KMS-11 (cell line): ENCODE results near the gene CTNNA2.
A peak's percentile ranks its signal among the peaks of the same experiment; 100 is the strongest.

ENCODE experiments used
- H2AFZ ChIP-seq: fragments of 200-600 bp; sonication (generic); 2 replicates; pipeline ENCODE4 v1.6.1; 2016; ENCODE audit warnings: antibody characterized with exemption, mixed run types, low read depth
- H3K27ac ChIP-seq: fragments of 200-600 bp; sonication (generic); 2 replicates; pipeline ENCODE4 v1.6.1; 2016; ENCODE audit warnings: mild to moderate bottlenecking, mixed run types
- H3K27me3 ChIP-seq: fragments of 200-600 bp; sonication (generic); 2 replicates; pipeline ENCODE4 v1.6.1; 2017; ENCODE audit warnings: mild to moderate bottlenecking, low read depth, mixed run types, moderate library complexity; ENCODE audit not compliant: insufficient read depth
- H3K36me3 ChIP-seq: fragments of 200-600 bp; sonication (generic); 2 replicates; pipeline ENCODE4 v1.6.1; 2017; ENCODE audit warnings: mild to moderate bottlenecking, mixed run types; ENCODE audit not compliant: insufficient read depth
- H3K4me1 ChIP-seq: fragments of 200-600 bp; sonication (generic); 2 replicates; pipeline ENCODE4 v1.6.1; 2016; ENCODE audit warnings: mild to moderate bottlenecking, low read depth, mixed run types; ENCODE audit not compliant: poor library complexity, severe bottlenecking
- H3K4me2 ChIP-seq: fragments of 200-600 bp; sonication (generic); 2 replicates; pipeline ENCODE4 v1.7.0; 2016; ENCODE audit warnings: mild to moderate bottlenecking, mixed run types
- H3K4me3 ChIP-seq: fragments of 200-600 bp; sonication (generic); IDR thresholded peaks from 2 replicates; pipeline ENCODE4 v1.6.1; 2017; ENCODE audit warnings: low read depth, low read length, mixed read lengths; ENCODE audit not compliant: insufficient read depth
- H3K79me2 ChIP-seq: fragments of 200-600 bp; sonication (generic); 2 replicates; pipeline ENCODE4 v1.6.1; 2016; ENCODE audit warnings: low read depth, mixed run types; ENCODE audit not compliant: insufficient read depth
- H3K9ac ChIP-seq: fragments of 200-600 bp; sonication (generic); 2 replicates; pipeline ENCODE4 v1.6.1; 2016; ENCODE audit warnings: mild to moderate bottlenecking, mixed run types
- H4K20me1 ChIP-seq: fragments of 200-600 bp; sonication (generic); 2 replicates; pipeline ENCODE4 v1.6.1; 2016; ENCODE audit warnings: mild to moderate bottlenecking, mixed run types; ENCODE audit not compliant: insufficient read depth
- TF ChIP-seq, protein P1 (sequence below): fragments of 200-600 bp; sonication (generic); conservative IDR thresholded peaks from 2 replicates; pipeline ENCODE4 v1.6.1; 2017; ENCODE audit warnings: low read depth, mild to moderate bottlenecking, antibody characterized with exemption, low read length, moderate library complexity, mixed read lengths

CTNNA2 gene

DNA sequence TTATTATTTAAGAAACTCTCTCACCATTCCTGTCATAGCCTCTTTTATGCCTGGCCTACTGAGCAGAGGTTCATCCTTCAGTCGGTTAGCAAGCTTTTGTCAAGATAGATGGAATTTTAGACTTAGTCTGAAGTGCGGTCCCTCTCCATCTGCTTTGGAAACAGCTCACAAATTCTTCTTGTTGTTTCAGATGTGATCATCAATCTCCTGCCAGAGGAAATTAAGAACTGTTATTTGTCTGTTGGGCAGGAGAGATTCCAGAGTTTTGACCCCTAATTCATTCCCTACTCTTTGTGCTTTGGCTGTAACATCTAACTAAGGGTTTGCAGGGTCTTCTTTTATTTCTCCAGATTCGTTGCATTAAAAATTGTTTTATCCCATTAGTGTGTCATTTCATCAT, 735.3 kb downstream of the CTNNA2 start:
- TF ChIP-seq, protein P1, sequence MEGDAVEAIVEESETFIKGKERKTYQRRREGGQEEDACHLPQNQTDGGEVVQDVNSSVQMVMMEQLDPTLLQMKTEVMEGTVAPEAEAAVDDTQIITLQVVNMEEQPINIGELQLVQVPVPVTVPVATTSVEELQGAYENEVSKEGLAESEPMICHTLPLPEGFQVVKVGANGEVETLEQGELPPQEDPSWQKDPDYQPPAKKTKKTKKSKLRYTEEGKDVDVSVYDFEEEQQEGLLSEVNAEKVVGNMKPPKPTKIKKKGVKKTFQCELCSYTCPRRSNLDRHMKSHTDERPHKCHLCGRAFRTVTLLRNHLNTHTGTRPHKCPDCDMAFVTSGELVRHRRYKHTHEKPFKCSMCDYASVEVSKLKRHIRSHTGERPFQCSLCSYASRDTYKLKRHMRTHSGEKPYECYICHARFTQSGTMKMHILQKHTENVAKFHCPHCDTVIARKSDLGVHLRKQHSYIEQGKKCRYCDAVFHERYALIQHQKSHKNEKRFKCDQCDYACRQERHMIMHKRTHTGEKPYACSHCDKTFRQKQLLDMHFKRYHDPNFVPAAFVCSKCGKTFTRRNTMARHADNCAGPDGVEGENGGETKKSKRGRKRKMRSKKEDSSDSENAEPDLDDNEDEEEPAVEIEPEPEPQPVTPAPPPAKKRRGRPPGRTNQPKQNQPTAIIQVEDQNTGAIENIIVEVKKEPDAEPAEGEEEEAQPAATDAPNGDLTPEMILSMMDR, result no peak
- no peak overlapping the region for H3K4me2 ChIP-seq

GRCh38 chr2:80252294-80252986, 739.6 kb downstream of the CTNNA2 start:
- no peaks in the 10 kb centered on the region for H4K20me1 ChIP-seq
- H3K27me3 ChIP-seq, result no peaks in the 10 kb centered on the region
- H3K4me3 ChIP-seq, result no peak overlapping the region
- no peaks in the 10 kb centered on the region for H3K4me1 ChIP-seq
- no peaks in the 10 kb centered on the region for H3K36me3 ChIP-seq
- H3K4me2 ChIP-seq, result no peak overlapping the region
- no peaks in the 10 kb centered on the region for H3K79me2 ChIP-seq
- TF ChIP-seq, protein P1, result no peak
- H2AFZ ChIP-seq, result no peak overlapping the region
- no peak overlapping the region for H3K9ac ChIP-seq
- H3K27ac ChIP-seq, result no peak overlapping the region

More for the DNA sequence above, 735.3 kb downstream of the CTNNA2 start:
- Histone ChIP-seq H4K20me1 (no peaks in the 10 kb centered on the region), H3K4me1 (no peaks in the 10 kb centered on the region), H3K36me3 (no peaks in the 10 kb centered on the region), H2AFZ (no peak overlapping the region), H3K4me3 (no peak overlapping the region), H3K27me3 (no peaks in the 10 kb centered on the region), H3K79me2 (no peaks in the 10 kb centered on the region), H3K9ac (no peak overlapping the region), H3K27ac (no peak overlapping the region)

GRCh38 chr2:80255918-80256781, 743.3 kb downstream of the CTNNA2 start:
- H3K27ac ChIP-seq, result no peak overlapping the region
- H3K36me3 ChIP-seq, result no peaks in the 10 kb centered on the region
- H3K27me3 ChIP-seq, result no peaks in the 10 kb centered on the region
- H3K4me3 ChIP-seq, result no peak overlapping the region
- TF ChIP-seq, protein P1, result peak; percentile 43
- no peaks in the 10 kb centered on the region for H3K79me2 ChIP-seq
- H3K4me1 ChIP-seq, result no peaks in the 10 kb centered on the region
- no peak overlapping the region for H2AFZ ChIP-seq
- no peak overlapping the region for H3K9ac ChIP-seq
- no peak overlapping the region for H3K4me2 ChIP-seq
- no peaks in the 10 kb centered on the region for H4K20me1 ChIP-seq

GRCh38 chr2:80256782-80257167, 743.9 kb downstream of the CTNNA2 start:
- H3K4me3 ChIP-seq, result no peak overlapping the region
- H3K27me3 ChIP-seq, result no peaks in the 10 kb centered on the region
- no peak overlapping the region for H2AFZ ChIP-seq
- H3K27ac ChIP-seq, result no peak overlapping the region
- H3K9ac ChIP-seq, result no peak overlapping the region
- no peaks in the 10 kb centered on the region for H3K36me3 ChIP-seq
- H3K4me1 ChIP-seq, result no peaks in the 10 kb centered on the region
- H3K79me2 ChIP-seq, result no peaks in the 10 kb centered on the region
- no peak overlapping the region for H3K4me2 ChIP-seq
- H4K20me1 ChIP-seq, result no peaks in the 10 kb centered on the region
- TF ChIP-seq, protein P1, result no peak; the same call in 1 of the 2 replicates
